Gastroesophageal sphincter (tissue), 3 donors: ENCODE data around the gene NELL1.

Source experiments
- POLR2A ChIP-seq, 2 donors: fragments of 450-650 bp; IDR thresholded peaks; one replicate each; pipeline ENCODE4 v1.6.1; 2017; ENCODE audit warnings: antibody characterized with exemption in 2 of 2, mild to moderate bottlenecking in 2 of 2, moderate library complexity in 1 of 2
- TF ChIP-seq, protein P1 (sequence below), 4 experiments: fragments of 200-600 bp in 2 of 4; fragments of 450-650 bp in 2 of 4; sonication (generic) in 1 of 4; IDR thresholded peaks; one replicate each; pipeline ENCODE4 v1.5.1; 2017 to 2019; ENCODE audit warnings: antibody characterized with exemption in 4 of 4, mild to moderate bottlenecking in 2 of 4, moderate library complexity in 2 of 4

GRCh38 chr11:21173476-21173875 is 504.1 kb downstream of the NELL1 start:
- TF ChIP-seq, protein P1, sequence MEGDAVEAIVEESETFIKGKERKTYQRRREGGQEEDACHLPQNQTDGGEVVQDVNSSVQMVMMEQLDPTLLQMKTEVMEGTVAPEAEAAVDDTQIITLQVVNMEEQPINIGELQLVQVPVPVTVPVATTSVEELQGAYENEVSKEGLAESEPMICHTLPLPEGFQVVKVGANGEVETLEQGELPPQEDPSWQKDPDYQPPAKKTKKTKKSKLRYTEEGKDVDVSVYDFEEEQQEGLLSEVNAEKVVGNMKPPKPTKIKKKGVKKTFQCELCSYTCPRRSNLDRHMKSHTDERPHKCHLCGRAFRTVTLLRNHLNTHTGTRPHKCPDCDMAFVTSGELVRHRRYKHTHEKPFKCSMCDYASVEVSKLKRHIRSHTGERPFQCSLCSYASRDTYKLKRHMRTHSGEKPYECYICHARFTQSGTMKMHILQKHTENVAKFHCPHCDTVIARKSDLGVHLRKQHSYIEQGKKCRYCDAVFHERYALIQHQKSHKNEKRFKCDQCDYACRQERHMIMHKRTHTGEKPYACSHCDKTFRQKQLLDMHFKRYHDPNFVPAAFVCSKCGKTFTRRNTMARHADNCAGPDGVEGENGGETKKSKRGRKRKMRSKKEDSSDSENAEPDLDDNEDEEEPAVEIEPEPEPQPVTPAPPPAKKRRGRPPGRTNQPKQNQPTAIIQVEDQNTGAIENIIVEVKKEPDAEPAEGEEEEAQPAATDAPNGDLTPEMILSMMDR (IDR thresholded peaks at IDR 0.05): no peak
- TF ChIP-seq POLR2A (IDR thresholded peaks at IDR 0.05): no peak
